HL-60 (cell line): Measurements from ENCODE around the gene FSIP1.

Experiments
- DNase-seq, 2 experiments: peaks; one replicate each; pipeline ENCODE4 v3.0.0-alpha.2; 2010 to 2020; ENCODE audit warnings: low read depth in 1 of 2, low spot score in 1 of 2
- H3K27ac ChIP-seq: fragments of 250-450 bp; sonication (Bioruptor Pico); replicated peaks from 2 replicates; pipeline ENCODE4 v1.5.1; 2020; ENCODE audit warnings: mild to moderate bottlenecking, moderate library complexity
- H3K27me3 ChIP-seq: fragments of 250-450 bp; sonication (Bioruptor Pico); 2 replicates; pipeline ENCODE4 v1.5.1; 2021; ENCODE audit warnings: mild to moderate bottlenecking, moderate library complexity; ENCODE audit not compliant: insufficient read depth, poor library complexity, severe bottlenecking
- H3K4me3 ChIP-seq: replicated peaks from 2 replicates; pipeline ENCODE4 v1.5.1; 2011; ENCODE audit warnings: mild to moderate bottlenecking, control low read depth, low read length; ENCODE audit not compliant: insufficient read depth
- GABPA ChIP-seq: IDR thresholded peaks from 2 replicates; pipeline ENCODE4 v1.6.1; 2012; ENCODE audit warnings: low read depth
- POLR2AphosphoS5 ChIP-seq: IDR thresholded peaks from 2 replicates; pipeline ENCODE4 v1.6.1; 2012; ENCODE audit warnings: low read depth
- SPI1 ChIP-seq: IDR thresholded peaks from 2 replicates; pipeline ENCODE4 v1.6.1; 2012; ENCODE audit warnings: low read depth, mild to moderate bottlenecking, borderline replicate concordance
- TF ChIP-seq, protein P1 (sequence below): IDR thresholded peaks from 2 replicates; pipeline ENCODE4 v1.6.1; 2012; ENCODE audit warnings: low read depth; ENCODE audit not compliant: insufficient replicate concordance
- TF ChIP-seq, protein P2 (sequence below): IDR thresholded peaks from one replicate; pipeline ENCODE4 v1.5.1; 2011; ENCODE audit warnings: low read length, control low read depth, inconsistent platforms; ENCODE audit not compliant: insufficient read depth

Gene FSIP1

DNA sequence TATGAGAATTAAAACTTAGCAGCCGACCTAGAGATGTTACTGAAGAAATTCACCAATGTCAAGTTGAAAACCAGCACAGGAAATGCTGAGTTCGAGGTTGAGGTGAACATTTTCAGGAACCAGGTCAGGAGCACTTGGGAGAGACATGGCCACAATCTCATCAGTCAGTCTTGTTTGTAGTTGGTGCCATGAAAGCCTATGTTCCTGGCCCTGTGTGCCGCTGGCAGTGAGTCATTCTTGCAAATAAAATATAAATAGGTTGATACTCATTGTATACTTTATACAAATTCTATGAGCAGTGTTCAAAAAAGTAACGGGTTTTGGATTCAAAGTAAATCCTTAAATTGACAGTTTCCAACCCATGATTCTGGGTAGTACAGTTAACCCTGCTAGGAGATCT lies 1.5 kb upstream of the FSIP1 start:
- H3K27ac ChIP-seq: no peak overlapping the region
- TF ChIP-seq, protein P1, sequence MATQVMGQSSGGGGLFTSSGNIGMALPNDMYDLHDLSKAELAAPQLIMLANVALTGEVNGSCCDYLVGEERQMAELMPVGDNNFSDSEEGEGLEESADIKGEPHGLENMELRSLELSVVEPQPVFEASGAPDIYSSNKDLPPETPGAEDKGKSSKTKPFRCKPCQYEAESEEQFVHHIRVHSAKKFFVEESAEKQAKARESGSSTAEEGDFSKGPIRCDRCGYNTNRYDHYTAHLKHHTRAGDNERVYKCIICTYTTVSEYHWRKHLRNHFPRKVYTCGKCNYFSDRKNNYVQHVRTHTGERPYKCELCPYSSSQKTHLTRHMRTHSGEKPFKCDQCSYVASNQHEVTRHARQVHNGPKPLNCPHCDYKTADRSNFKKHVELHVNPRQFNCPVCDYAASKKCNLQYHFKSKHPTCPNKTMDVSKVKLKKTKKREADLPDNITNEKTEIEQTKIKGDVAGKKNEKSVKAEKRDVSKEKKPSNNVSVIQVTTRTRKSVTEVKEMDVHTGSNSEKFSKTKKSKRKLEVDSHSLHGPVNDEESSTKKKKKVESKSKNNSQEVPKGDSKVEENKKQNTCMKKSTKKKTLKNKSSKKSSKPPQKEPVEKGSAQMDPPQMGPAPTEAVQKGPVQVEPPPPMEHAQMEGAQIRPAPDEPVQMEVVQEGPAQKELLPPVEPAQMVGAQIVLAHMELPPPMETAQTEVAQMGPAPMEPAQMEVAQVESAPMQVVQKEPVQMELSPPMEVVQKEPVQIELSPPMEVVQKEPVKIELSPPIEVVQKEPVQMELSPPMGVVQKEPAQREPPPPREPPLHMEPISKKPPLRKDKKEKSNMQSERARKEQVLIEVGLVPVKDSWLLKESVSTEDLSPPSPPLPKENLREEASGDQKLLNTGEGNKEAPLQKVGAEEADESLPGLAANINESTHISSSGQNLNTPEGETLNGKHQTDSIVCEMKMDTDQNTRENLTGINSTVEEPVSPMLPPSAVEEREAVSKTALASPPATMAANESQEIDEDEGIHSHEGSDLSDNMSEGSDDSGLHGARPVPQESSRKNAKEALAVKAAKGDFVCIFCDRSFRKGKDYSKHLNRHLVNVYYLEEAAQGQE: no peak
- TF ChIP-seq POLR2AphosphoS5: no peak
- TF ChIP-seq, protein P2, sequence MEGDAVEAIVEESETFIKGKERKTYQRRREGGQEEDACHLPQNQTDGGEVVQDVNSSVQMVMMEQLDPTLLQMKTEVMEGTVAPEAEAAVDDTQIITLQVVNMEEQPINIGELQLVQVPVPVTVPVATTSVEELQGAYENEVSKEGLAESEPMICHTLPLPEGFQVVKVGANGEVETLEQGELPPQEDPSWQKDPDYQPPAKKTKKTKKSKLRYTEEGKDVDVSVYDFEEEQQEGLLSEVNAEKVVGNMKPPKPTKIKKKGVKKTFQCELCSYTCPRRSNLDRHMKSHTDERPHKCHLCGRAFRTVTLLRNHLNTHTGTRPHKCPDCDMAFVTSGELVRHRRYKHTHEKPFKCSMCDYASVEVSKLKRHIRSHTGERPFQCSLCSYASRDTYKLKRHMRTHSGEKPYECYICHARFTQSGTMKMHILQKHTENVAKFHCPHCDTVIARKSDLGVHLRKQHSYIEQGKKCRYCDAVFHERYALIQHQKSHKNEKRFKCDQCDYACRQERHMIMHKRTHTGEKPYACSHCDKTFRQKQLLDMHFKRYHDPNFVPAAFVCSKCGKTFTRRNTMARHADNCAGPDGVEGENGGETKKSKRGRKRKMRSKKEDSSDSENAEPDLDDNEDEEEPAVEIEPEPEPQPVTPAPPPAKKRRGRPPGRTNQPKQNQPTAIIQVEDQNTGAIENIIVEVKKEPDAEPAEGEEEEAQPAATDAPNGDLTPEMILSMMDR: no peak
- no peak for TF ChIP-seq GABPA
- no peak for TF ChIP-seq SPI1
- no peak for DNase-seq
- H3K4me3 ChIP-seq: no peak overlapping the region
- no peaks in the 10 kb centered on the region for H3K27me3 ChIP-seq

GRCh38 chr15:39783244-39783820 lies 691 bp upstream of the FSIP1 start:
- TF ChIP-seq, protein P2: no peak
- TF ChIP-seq GABPA (no peak), POLR2AphosphoS5 (no peak), SPI1 (no peak)
- TF ChIP-seq, protein P1: no peak
- H3K27ac ChIP-seq: peak overlapping the region; percentile 81
- no peaks in the 10 kb centered on the region for H3K27me3 ChIP-seq
- no peak for DNase-seq
- peak overlapping the region; percentile 93 for H3K4me3 ChIP-seq

GRCh38 chr15:39781967-39782302 lies 706 bp downstream of the FSIP1 start:
- no peaks in the 10 kb centered on the region for H3K27me3 ChIP-seq
- H3K27ac ChIP-seq: peak overlapping the region; percentile 81
- H3K4me3 ChIP-seq: peak overlapping the region; percentile 93
- no peak for TF ChIP-seq POLR2AphosphoS5
- TF ChIP-seq, protein P1: no peak
- TF ChIP-seq GABPA: no peak
- TF ChIP-seq, protein P2: no peak
- no peak for TF ChIP-seq SPI1
- peak in 1 of 2 experiments; percentile 36 for DNase-seq
